OCI-LY3 (cell line): Measurements from ENCODE around the gene ITPRIPL1.

Experiments used
- H2AFZ ChIP-seq: fragments of 200-600, 300-600 bp; shearing (Covaris generic); 2 replicates; pipeline ENCODE4 v1.6.0; 2014; ENCODE audit warnings: antibody characterized with exemption, low read depth, low read length
- H3K27ac ChIP-seq: fragments of 200-600, 300-600 bp; sonication (generic); 2 replicates; pipeline ENCODE4 v1.5.1; 2014; ENCODE audit warnings: mild to moderate bottlenecking, low read length, moderate library complexity, mixed read lengths
- H3K27me3 ChIP-seq: fragments of 200-600, 300-600 bp; sonication (generic); 2 replicates; pipeline ENCODE4 v1.6.1; 2014; ENCODE audit warnings: low read depth, low read length, mixed read lengths
- H3K36me3 ChIP-seq: fragments of 200-600, 300-600 bp; sonication (generic); replicated peaks from 2 replicates; pipeline ENCODE3; 2014; ENCODE audit warnings: low read depth, low read length, mixed read lengths
- H3K4me1 ChIP-seq: fragments of 300-600, 200-600 bp; sonication (generic); 2 replicates; pipeline ENCODE4 v1.6.1; 2014; ENCODE audit warnings: low read length, mixed read lengths
- H3K4me2 ChIP-seq: fragments of 200-600, 300-600 bp; sonication (generic); 2 replicates; pipeline ENCODE4 v1.6.1; 2014; ENCODE audit warnings: low read length, mixed read lengths
- H3K4me3 ChIP-seq: fragments of 300-600, 200-600 bp; sonication (generic); 2 replicates; pipeline ENCODE4 v1.5.1; 2014; ENCODE audit warnings: antibody characterized with exemption, mild to moderate bottlenecking, low read length, moderate library complexity
- H3K79me2 ChIP-seq: fragments of 300-600, 200-600 bp; shearing (Covaris generic); 2 replicates; pipeline ENCODE4 v1.6.1; 2014; ENCODE audit warnings: mild to moderate bottlenecking, low read length, mixed read lengths
- H3K9ac ChIP-seq: fragments of 300-600, 200-600 bp; shearing (Covaris generic); 2 replicates; pipeline ENCODE4 v1.6.0; 2014; ENCODE audit warnings: mild to moderate bottlenecking, low read length, moderate library complexity
- H3K9me3 ChIP-seq: fragments of 200-600, 300-600 bp; shearing (Covaris generic); 2 replicates; pipeline ENCODE4 v1.6.1; 2014; ENCODE audit warnings: low read length, mixed read lengths; ENCODE audit not compliant: insufficient read depth
- H4K20me1 ChIP-seq: fragments of 200-600, 300-600 bp; sonication (generic); 2 replicates; pipeline ENCODE4 v1.6.1; 2016; ENCODE audit warnings: low read length, mixed read lengths; ENCODE audit not compliant: insufficient read depth
- EZH2phosphoT487 ChIP-seq: fragments of 200-600 bp; shearing (Covaris generic); IDR thresholded peaks from 2 replicates; pipeline ENCODE4 v1.6.1; 2018; ENCODE audit warnings: antibody characterized with exemption, mixed run types, low read depth
- TF ChIP-seq, protein P1 (sequence below): fragments of 200-600, 300-600 bp; sonication (generic); IDR thresholded peaks from 2 replicates; pipeline ENCODE4 v1.5.1; 2014; ENCODE audit warnings: antibody characterized with exemption, low read length, low read depth

The ITPRIPL1 gene

DNA sequence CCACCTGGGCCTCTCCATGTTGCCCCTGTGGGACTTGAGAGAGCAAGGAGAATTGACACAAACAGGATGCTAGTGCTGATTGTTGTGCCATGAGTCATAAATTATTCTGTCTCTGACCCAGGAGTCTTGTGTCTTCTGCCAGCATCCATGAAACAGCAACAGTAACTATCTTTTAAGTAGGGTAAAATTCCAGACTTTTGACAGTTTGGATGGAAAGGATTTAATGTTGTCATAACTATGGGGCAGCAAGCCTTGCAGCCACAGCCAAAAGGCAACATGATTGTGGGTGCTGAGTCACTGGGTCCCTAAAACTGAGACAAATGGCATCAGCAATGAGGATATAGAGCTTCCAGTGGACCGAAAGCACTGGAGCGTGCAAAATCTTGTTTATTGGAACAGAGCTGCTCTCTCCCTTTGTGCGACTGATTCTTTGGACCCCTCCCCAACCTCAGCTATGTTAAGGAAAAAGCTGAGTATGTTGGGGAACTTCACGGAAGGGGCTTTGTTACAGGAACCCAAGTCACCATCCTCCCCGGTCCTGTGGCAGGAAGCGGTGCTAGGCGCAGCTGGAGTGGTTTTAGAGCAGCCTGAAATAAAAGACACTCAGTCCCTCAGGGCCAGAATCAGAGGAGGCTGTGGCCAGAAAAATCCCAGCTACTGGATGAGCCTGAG, 9.6 kb upstream of the ITPRIPL1 start:
- H3K27me3 ChIP-seq, result 0 out of 2 replicates have a peak, but pooled peaks cover 4% of the 10 kb centered on the region
- H3K4me3 ChIP-seq, result no peak overlapping the region
- H3K4me2 ChIP-seq, result no peak overlapping the region

DNA sequence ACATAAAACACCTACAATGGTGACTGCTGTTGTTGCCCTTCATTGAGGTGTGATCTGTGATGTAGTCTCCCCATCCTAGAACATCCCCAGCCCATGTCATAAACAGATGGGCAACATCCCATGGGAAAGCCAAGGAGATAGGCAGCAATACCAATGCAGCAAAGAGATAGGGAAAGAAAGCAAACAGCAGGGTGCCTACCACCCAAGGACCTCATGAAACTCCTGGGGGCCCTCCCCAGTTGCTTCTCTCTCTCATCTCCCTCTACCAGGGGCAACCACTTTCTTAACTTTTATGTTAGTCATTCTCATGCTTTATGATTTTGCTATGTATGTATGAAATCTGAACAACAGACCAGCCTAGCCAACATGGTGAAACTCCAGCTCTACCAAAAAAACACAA, 8.1 kb upstream of the ITPRIPL1 start:
- H3K27ac ChIP-seq, result no peak overlapping the region
- H3K36me3 ChIP-seq, result no peaks in the 10 kb centered on the region
- TF ChIP-seq, protein P1, sequence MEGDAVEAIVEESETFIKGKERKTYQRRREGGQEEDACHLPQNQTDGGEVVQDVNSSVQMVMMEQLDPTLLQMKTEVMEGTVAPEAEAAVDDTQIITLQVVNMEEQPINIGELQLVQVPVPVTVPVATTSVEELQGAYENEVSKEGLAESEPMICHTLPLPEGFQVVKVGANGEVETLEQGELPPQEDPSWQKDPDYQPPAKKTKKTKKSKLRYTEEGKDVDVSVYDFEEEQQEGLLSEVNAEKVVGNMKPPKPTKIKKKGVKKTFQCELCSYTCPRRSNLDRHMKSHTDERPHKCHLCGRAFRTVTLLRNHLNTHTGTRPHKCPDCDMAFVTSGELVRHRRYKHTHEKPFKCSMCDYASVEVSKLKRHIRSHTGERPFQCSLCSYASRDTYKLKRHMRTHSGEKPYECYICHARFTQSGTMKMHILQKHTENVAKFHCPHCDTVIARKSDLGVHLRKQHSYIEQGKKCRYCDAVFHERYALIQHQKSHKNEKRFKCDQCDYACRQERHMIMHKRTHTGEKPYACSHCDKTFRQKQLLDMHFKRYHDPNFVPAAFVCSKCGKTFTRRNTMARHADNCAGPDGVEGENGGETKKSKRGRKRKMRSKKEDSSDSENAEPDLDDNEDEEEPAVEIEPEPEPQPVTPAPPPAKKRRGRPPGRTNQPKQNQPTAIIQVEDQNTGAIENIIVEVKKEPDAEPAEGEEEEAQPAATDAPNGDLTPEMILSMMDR, result no peak
- no peak for TF ChIP-seq EZH2phosphoT487
- no peak overlapping the region for H3K4me3 ChIP-seq
- no peak overlapping the region for H3K4me2 ChIP-seq
- H3K4me1 ChIP-seq, result peaks cover 11% of the 10 kb centered on the region; the same call in 1 of the 2 replicates
- no peaks in the 10 kb centered on the region for H4K20me1 ChIP-seq
- H3K27me3 ChIP-seq, result peaks cover 14% of the 10 kb centered on the region
- H3K79me2 ChIP-seq, result no peaks in the 10 kb centered on the region
- no peaks in the 10 kb centered on the region for H3K9me3 ChIP-seq
- no peak overlapping the region for H2AFZ ChIP-seq
- H3K9ac ChIP-seq, result no peak overlapping the region

More for the DNA sequence above, 9.6 kb upstream of the ITPRIPL1 start:
- H3K27ac ChIP-seq, result no peak overlapping the region
- H3K9ac ChIP-seq, result no peak overlapping the region
- peaks cover 5% of the 10 kb centered on the region; the same call in 1 of the 2 replicates for H3K4me1 ChIP-seq
- no peaks in the 10 kb centered on the region for H3K9me3 ChIP-seq
- no peaks in the 10 kb centered on the region for H3K79me2 ChIP-seq
- H2AFZ ChIP-seq, result no peak overlapping the region
- H3K36me3 ChIP-seq, result no peaks in the 10 kb centered on the region
- H4K20me1 ChIP-seq, result no peaks in the 10 kb centered on the region
- TF ChIP-seq, protein P1, result no peak
- no peak for TF ChIP-seq EZH2phosphoT487

DNA sequence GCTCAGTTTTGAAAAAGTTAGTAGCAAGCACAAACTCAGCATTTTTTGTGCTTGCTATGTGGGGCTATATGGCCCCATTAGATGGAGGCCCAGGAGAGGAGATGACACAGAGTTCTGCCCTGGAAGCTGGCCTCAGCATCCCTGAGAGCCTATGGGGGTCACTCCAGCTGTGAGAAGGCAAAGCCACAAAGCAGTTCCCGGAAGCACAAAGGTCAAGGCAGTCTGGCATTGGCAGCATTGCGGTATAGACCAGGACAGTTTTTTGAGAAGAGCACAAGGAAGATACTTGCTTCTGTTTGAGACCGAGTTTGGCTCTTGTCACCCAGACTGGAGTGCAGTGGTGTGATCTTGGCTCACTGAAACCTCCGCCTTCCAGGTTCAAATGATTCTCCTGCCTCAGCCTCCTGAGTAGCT, 7.5 kb upstream of the ITPRIPL1 start:
- TF ChIP-seq, protein P1, result no peak
- TF ChIP-seq EZH2phosphoT487, result no peak
- Histone ChIP-seq H3K27ac (no peak overlapping the region), H3K9me3 (no peaks in the 10 kb centered on the region), H3K4me2 (no peak overlapping the region), H3K4me1 (peaks cover 13% of the 10 kb centered on the region), H2AFZ (no peak overlapping the region), H3K9ac (no peak overlapping the region), H3K27me3 (peaks cover 14% of the 10 kb centered on the region), H4K20me1 (no peaks in the 10 kb centered on the region), H3K36me3 (no peaks in the 10 kb centered on the region), H3K4me3 (no peak overlapping the region), H3K79me2 (no peaks in the 10 kb centered on the region)

DNA sequence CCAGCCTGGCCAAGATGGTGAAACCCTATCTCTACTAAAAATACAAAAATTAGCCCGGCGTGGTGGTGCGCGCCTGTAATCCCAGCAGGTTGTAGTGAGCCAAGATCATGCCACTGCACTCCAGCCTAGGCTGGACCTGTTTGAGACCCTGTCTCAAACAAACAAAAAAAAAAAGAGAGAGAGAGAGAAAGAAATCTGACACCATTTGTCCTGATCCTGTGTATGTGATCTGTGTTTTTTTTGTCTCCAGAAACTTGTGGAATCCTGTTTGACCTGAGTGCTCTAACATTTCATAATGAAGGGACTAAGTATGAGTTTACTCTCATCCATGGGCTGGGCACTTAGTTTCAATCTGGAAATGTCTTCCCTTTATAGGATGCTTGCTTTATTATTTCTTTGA, 6.4 kb upstream of the ITPRIPL1 start:
- H3K4me3 ChIP-seq, result no peak overlapping the region

More for the DNA sequence above, 6.4 kb upstream of the ITPRIPL1 start:
- no peaks in the 10 kb centered on the region for H3K9me3 ChIP-seq
- H3K27me3 ChIP-seq, result peaks cover 21% of the 10 kb centered on the region
- no peak overlapping the region for H3K9ac ChIP-seq
- H4K20me1 ChIP-seq, result no peaks in the 10 kb centered on the region
- no peak overlapping the region for H3K4me2 ChIP-seq
- TF ChIP-seq, protein P1, result no peak
- TF ChIP-seq EZH2phosphoT487, result no peak
- no peak overlapping the region for H2AFZ ChIP-seq
- peaks cover 23% of the 10 kb centered on the region for H3K4me1 ChIP-seq
- H3K36me3 ChIP-seq, result no peaks in the 10 kb centered on the region
- no peaks in the 10 kb centered on the region for H3K79me2 ChIP-seq
- no peak overlapping the region for H3K27ac ChIP-seq
